GM19372 (cell line): ENCODE measurements around the gene FTO.

Experiments
- ATAC-seq: cut with Tn5 transposase; IDR thresholded peaks from one replicate; pipeline ENCODE4 v1.9.1; 2021; ENCODE audit warnings: mild to moderate bottlenecking, low read depth, moderate library complexity; ENCODE audit not compliant: unreplicated experiment

The FTO gene

DNA sequence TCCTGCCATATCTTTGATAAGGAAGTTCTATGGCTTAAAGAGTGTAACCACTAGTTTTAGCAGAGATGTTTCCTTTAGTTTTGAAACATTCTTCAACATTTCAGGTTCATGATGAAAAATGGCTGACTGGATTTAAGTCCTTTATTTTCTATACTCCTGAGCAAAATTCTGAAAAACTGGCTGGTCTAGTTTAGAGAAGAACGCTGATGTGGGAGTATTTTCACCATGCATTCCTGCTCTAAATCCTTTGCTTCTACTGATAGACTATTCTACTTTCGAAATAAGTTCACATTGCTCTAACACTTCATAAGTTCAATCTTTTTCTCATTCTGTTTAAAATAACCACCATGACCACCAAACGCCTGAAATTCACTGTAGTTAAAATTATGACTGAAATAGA, 281.9 kb downstream of the FTO start:
- no peak for ATAC-seq

DNA sequence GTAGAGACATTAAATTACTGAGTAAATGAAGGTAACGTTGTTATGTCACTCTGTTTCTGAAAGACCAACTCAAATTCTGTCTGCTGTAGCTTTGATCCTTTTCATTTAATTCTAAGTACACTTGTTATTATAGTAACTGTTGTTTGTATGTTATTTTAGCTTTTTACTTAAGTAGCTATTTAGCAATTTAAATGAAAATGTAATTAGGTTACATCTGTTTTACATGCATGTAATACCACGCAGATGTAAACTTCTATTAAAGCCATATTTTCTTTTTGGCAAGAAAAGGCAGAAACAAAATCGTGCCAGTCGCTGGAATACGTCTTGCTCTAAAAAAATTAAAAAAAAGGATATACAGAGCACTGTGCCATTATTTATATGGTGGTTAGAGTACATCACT, 282.8 kb downstream of the FTO start:
- ATAC-seq = no peak

DNA sequence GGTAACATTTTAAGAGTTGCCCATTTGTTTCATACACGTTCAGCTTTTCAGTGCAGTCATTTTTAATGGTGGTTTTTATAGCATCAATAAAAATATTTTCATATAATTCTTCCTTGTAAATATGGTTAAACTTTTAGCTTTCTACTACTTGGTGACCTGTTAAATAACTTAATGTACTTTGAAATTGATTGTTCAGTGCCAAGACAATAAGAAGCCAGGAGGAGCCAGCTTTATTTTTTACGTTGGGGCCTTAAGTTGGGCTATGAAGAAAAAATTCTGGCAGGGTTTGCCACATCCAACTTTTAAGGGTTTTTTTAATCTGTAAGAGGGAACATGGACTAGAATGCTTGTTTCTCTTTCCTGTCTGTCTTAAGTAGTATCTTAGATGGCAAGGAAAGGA, 284.2 kb downstream of the FTO start:
- no peak for ATAC-seq

DNA sequence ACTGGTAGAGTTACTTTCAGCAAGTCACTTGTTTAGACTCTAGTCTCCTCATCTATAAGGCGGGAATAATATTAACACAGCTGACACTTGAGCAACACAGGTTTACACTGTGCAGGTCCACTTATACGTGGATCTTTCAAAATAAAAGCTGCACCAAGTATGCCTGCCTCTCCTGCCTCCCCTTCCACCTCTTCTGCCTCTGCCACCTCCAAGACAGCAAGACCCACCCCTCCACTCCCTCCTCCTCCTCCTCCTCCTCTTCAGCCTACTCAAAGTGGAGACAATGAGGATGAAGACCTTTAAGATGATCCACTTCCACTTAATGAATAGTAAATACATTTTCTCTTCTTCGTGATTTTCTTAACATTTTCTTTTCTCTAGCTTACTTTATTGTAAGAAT, 285.6 kb downstream of the FTO start:
- ATAC-seq = no peak

DNA sequence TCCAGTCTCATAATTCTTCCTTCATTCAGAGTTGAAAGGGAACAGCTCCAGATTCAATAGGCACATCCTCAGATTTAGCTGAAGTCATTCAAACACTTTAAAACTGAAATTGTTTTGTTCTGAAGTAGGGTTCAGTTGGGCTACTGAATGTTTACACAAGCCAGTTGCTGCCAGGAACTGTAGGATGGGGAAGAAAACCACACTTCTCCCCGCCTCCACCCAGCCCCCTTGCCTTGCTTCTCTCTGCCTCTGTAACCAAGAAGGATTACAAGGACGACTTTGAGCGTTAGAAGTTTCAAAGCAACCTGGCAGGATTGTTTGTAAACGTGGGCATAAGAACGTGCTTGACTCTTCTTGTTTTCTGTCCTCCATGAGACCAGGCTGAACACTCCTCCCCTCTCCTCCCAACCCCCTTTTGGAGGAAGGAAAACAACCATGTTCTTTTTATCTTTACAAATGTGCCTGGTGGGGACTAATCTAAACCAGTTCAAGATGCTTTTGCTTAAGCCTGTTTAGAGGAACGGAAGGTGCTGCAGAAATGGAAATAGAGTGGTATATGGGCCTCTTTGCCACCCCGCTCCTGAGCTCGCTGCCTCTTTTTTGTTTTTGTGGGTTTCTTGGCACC, 287.9 kb downstream of the FTO start:
- no peak for ATAC-seq

DNA sequence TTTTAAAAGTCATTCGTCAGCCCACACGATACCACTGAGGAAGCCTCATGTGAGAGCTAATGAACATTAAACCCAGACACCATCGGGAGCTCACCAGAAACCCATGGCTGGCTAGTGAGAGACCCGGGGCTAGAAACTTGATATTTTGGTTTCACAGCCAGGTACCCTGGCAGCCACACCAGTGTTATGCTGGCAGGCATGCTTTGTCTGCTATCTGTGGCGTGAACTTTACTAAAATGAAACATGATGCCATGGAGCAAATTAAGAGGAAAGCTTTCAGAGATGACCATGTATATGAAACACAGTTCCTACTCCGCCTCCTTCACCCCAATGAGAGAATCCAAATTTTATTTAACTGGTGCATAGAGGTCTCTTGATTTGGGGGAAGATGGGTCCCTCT, 291.4 kb downstream of the FTO start:
- no peak for ATAC-seq

DNA sequence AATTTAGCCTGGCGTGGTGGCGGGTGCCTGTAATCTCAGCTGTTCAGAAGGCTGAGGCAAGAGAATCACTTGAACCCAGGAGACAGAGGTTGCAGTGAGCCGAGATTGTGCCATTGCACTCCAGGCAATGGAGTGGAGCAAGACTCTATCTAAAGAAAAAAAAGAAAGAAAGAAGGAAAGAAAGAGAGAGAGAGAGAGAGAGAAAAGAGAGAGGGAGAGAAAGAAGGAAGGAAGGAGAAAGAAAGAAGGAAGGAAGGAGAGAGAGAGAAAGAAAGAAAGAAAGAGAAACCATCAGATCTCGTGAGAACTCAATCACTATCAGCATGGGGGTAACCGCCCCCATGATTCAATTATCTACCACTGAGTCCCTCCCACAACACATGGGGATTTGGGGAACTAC, 293.0 kb downstream of the FTO start:
- ATAC-seq = no peak

DNA sequence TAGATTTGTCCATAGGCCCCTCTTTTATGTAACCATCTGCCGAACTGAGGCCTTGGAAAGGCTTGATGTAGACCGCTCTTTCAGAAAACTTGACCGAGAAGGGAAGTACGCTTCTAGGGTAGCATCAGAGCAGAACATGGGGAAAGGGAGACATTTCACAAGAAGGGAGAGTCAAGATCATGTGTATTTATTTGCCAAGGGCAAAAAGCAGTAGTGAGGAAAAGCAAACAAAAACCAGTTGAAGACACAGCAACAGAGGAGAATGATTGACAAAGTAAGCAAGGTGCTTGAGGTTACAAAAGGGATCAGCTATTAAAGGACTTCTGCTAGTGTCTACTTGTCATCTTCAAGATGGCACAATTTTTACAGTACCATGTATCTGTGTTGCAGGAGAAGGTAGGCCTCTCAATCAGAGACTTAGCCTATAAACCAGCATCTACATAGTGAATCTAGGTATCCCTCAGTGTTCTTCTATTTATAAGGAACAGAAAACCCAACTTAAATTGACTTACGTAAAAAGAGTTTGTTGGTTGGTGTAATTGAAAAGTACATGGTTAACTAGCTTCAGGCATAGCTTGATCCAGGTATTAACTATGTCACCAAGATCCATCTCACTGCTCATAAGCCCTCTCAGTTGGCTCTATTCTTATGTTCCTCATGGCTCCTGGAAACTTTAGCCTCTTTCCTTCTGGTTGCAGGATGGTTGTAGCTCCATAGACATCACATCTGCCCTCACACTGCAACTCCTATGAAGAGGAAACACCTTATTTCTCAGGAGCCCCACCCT, 294.3 kb downstream of the FTO start:
- no peak for ATAC-seq

DNA sequence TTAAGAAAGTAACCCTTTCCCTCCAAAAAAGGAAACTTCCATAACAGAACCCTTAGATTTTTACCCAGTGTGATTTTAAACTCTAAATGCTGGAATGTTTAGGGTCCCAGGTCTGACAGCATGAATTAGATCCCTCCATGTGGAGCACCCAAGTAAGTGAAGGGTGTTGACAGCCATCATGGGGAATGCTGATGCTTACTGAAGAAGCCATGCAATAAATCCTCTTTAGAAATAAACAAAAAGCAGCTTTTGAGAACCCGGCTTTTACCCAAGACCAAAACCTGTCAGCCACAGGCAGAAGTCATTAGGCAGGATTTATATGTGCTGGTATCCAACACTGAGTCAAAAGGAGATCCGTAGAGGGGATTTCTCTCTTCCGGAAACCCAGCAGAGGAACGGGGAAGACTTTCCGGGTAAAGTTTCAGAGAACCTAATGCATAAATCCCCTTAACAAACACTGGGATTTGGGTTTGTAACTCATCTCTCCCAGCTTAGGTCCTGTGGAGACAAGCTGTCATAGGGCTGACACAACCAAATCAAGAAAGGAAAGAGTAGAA, 295.1 kb downstream of the FTO start:
- ATAC-seq = no peak

DNA sequence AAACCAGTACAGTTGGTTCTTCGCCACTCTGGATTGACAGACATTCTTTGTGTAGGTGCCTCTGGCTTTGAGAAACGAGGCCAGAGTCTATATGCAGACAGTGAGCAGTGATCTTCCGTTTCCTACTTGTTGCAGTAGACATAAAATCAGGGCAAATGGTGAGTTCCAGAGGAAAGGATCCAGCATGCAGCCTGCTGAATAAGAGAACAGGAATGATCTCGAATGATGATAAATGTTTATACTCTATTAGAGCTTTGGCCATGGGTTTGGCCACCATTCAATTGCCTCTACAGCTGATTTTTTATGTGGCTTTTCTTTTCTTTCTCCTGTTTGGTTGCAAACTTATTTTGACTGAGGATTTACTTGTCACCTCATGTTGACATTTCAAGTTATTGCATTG, 295.9 kb downstream of the FTO start:
- no peak for ATAC-seq

DNA sequence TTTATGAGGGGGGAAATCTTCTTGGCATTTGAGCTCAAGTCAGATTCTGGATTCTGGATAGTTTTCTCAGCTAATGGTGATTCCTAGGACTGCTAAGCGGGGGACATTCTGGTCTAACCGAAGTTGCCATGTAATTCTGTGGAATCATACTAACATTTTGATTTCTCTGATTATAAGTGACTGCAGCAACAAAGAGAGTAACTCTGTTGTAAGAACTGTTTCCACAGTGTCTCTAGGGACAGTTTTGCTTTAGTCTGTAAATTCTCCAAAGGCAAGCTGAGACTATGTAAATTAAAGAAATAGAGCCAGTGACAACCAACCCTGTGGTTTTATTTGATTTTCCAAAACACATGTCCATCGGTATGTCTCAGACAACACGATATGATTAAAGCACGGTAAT, 296.4 kb downstream of the FTO start:
- no peak for ATAC-seq

DNA sequence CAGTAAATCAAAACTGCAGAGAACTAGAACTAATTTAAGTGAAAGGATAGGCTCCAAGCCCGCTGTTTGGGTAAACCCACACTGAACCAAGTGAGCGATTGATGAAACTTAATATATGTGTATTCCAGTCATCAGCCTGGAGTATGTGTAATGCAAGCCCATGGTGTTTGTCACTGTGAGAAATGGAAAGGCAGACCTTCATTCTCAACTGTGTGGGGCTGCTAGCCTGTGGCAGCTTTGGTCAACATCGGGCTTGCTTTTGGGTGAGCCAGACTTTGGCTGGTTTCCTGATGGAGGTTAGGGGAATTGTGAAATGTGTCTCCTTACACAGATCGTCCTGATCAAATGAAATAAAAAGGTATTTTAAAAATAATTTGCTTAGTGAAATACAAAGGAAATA, 302.7 kb downstream of the FTO start:
- ATAC-seq = no peak

DNA sequence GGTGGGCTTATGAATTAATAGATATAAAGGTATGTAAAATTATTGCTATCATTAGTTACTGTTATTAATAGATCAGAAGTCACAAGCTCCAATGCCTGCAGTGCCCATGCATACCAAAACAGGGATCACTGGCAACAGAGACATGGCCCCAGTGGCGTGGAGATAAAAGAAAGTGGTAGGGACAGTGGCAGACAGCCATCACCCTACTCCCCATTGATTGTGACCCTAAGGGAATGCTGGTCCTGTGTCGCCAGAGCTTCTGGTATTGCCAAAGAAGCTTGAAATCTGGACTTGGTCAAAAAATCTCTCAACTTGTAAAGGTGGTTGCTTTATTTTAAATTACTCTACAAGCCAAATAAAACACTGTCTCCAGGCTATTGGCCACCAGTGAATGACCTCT, 303.5 kb downstream of the FTO start:
- ATAC-seq = no peak

DNA sequence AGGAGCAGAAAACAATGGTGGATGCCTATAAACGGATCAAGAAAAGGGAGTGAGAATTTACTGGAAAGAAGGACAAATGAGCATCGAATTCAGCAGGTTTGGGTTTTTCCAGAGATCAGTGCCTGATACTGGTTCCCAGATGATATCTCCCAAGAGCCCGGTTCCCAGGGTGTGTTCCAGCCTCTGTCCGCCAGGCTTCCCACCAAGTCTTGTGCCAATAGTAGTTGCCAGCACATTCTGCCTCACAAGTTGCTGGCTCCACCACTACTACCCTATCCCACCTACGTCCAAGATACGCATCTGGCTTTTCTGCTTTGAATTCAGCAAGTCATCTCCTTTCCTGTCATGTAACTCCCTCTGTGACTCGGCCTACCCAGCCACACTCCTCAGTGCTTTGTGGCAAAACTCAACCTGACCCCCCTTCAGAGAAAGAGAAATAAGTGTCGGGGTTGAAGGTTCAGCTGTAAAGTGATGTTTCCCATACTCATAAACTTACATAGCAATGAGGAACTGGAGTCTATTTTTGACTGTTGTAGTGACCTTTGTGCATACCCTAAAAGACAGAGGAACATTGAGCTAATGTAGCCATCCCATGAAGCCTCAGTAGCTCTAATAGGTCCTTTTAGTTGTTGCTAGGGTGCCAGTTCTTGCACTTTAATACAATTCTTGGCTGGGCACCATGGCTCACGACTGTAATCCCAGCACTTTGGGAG, 305.7 kb downstream of the FTO start:
- no peak for ATAC-seq

DNA sequence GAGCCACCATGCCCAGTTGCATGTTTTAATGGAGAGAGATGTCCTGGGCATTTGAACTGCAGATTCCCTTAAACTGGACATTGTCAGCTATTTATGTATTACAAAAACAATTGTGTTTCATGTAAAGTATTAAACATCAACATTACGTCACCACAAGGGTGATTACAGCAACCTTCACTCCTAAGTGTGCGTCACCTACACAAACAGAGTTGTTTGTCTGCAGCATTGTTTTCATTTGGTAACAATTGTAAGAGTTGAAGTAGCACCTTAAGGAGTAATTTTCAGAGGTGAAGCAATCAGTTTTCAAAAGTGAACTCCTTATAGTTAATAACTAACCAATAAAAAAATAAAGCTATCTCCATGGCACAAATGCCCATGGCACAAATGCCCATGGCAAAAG, 311.2 kb downstream of the FTO start:
- no peak for ATAC-seq

DNA sequence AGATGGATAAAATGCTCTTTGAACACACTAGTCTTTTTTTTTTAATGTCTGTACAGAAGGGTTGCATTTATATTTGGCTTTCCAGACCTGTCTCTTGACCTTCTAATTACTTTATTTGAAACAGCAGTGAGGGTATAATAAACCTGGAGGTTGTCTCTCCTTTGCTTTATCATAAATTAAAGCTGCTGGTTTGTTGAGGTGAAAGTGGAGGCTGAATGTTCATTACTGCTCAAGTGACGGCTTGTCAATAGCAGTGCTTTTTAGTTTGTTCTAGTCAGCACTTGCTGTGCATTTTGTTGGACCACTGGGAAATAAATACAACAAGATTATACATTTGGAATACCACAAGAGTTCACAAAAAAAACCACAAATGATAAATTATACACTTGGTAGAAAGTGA, 318.4 kb downstream of the FTO start:
- ATAC-seq = no peak

DNA sequence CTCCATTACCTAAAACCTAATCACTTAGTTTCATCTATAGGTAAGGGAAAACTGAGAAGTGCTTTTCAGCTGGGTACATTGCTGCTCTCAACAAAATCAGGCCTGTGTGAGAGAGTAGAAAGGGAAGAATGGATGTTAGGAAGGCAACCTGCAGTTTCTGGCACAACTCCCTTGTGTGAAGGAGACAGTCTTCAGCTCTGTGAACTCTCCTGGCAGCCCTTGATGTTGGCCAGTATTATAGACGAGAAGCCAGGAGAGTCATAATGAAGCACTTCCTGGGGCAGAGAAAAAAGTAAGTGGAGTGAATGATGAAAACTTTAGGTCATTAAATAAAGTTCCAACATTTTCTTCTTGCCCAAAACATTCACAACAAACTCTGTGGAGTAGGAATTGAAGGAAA, 322.5 kb downstream of the FTO start:
- ATAC-seq = no peak

DNA sequence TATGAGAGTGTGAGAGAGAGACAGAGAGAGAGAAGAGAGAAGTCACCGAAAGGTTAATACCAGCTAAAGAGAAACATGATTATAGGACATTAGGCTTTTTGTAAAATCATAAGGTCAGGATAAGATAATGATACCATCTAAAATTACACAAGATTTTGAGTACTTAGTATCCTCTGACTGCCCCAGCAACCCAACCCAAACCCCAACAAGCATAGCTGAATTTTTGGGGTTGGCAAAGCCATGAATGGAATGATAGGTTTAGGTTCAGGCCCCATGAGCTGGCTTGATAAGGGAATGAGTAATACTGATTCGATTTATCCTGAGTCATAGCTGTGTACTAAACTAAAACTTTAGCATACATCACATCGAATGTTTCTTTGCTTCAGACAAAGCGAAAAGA, 323.1 kb downstream of the FTO start:
- no peak for ATAC-seq

DNA sequence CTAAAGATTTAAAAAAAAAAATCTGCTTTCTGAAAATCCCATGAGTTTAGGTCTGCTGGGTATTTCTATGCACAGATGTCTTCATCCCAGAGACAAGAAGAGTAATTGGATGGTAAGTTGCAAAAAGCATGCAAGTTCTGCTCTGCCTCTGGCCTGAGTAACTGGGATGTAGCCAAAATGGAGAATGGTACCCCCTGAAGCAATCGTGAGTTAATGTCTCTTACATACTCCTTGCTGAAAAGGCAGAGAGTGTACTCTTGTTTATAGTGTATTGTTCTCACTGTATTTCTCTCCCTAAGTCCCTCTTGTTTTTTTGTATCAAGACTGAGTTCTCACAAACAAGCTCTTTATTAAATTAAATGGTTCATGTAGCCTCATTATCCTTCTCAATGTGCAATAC, 323.6 kb downstream of the FTO start:
- ATAC-seq = no peak

DNA sequence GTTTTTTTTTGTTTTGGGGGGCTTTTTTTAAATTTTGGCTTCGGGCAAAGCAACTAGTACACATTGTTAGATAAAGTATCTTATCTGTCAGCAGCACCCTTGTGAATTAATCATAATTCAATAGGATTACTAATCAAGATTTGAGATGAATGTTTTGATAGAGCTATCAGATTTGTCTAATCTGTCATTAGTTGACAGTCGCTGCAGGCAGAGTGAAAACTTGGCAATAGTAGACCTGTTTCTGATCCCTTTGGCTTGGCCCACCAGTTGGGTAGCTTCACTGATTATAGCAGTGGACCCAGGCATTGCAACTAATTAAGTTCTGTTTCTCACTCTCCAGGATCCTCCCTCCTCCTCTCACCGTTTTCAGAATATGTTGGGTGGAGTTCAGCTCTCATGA, 324.0 kb downstream of the FTO start:
- no peak for ATAC-seq

DNA sequence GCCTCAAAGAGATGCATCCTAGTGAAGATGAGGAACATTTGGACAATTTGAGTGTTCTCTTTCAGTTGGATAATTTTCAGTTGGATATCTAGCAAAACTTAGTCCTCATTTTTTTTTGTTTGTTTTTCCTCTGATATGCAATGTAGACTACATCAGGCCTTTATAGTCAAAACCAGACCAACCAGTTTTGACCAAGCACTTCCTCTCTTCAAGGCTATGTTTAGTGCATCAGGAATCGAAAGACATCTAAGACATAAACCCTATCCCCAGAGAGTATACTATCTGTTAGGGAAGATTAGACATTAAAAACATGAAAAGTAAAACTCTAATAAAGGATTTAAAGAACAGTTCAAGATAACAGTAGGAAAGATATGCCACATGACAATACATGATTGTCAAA, 326.5 kb downstream of the FTO start:
- ATAC-seq = no peak
